HepG2 (cell line): ENCODE data around the gene PLXNA1.
A peak's percentile ranks its signal among the peaks of the same experiment; 100 is the strongest.

Experiments used
- CBFB ChIP-seq: sonication (generic); formaldehyde crosslinking; IDR thresholded peaks from 2 replicates; pipeline ENCODE4 v1.4.0; 2020; ENCODE audit warnings: missing genetic modification reagents
- LCORL ChIP-seq, 2 experiments: fragments of 450-650 bp in 1 of 2; sonication (generic) in 1 of 2; formaldehyde crosslinking in 1 of 2; IDR thresholded peaks; 2 replicates each; pipeline versions ENCODE4 v1.5.0 to v1.6.1; 2017 to 2020; ENCODE audit warnings: antibody characterized with exemption in 1 of 2, missing genetic modification reagents in 1 of 2
- POLR2AphosphoS5 ChIP-seq: IDR thresholded peaks from 2 replicates; pipeline ENCODE4 v1.6.1; 2012; ENCODE audit warnings: low read depth, low read length
- ZFP37 ChIP-seq: sonication (generic); formaldehyde crosslinking; IDR thresholded peaks from 2 replicates; pipeline ENCODE4 v1.4.0; 2020; ENCODE audit warnings: missing genetic modification reagents, borderline replicate concordance
- TF ChIP-seq, protein P1 (sequence below): sonication (generic); formaldehyde crosslinking; IDR thresholded peaks from 2 replicates; pipeline ENCODE4 v1.4.0; 2020; ENCODE audit warnings: missing genetic modification reagents
- TF ChIP-seq, protein P2 (sequence below): sonication (generic); formaldehyde crosslinking; IDR thresholded peaks from 2 replicates; pipeline ENCODE4 v1.4.0; 2020; ENCODE audit warnings: missing genetic modification reagents, mild to moderate bottlenecking, borderline replicate concordance
- TF ChIP-seq, protein P3 (sequence below): sonication (generic); formaldehyde crosslinking; IDR thresholded peaks from 2 replicates; pipeline ENCODE4 v1.5.0; 2020; ENCODE audit warnings: mild to moderate bottlenecking, missing genetic modification reagents, moderate library complexity
- TF ChIP-seq, protein P4 (sequence below): sonication (generic); formaldehyde crosslinking; IDR thresholded peaks from 2 replicates; pipeline ENCODE4 v1.4.0; 2020; ENCODE audit warnings: missing genetic modification reagents

DNA sequence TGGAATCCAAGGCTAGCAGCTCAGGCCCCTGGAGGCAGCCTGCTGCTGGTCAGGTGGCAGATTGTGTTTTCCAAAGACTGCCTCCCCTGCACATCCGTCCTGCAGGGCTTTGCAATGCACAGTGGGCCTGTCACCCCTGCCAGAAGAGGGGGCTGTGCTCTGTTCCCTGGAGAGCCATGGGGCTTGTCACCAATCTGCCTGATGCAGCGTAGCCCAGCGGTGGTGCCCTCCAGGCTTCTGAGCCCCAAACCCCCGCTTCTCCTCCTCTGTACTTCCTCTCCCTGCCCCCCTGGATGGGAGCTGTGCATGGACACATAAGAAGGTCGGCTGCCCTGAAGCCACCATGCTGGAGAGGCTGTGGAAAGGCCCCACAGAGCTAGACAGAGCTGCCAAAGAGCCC is 10.0 kb upstream of the PLXNA1 start:
- TF ChIP-seq LCORL (IDR thresholded peaks at IDR 0.05) (no peak), LCORL (CRISPR knock-in tag; IDR thresholded peaks at IDR 0.05) (no peak), POLR2AphosphoS5 (no peak), CBFB (no peak), ZFP37 (CRISPR knock-in tag) (no peak)
- TF ChIP-seq, protein P1, sequence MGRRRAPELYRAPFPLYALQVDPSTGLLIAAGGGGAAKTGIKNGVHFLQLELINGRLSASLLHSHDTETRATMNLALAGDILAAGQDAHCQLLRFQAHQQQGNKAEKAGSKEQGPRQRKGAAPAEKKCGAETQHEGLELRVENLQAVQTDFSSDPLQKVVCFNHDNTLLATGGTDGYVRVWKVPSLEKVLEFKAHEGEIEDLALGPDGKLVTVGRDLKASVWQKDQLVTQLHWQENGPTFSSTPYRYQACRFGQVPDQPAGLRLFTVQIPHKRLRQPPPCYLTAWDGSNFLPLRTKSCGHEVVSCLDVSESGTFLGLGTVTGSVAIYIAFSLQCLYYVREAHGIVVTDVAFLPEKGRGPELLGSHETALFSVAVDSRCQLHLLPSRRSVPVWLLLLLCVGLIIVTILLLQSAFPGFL: no peak
- TF ChIP-seq, protein P2, sequence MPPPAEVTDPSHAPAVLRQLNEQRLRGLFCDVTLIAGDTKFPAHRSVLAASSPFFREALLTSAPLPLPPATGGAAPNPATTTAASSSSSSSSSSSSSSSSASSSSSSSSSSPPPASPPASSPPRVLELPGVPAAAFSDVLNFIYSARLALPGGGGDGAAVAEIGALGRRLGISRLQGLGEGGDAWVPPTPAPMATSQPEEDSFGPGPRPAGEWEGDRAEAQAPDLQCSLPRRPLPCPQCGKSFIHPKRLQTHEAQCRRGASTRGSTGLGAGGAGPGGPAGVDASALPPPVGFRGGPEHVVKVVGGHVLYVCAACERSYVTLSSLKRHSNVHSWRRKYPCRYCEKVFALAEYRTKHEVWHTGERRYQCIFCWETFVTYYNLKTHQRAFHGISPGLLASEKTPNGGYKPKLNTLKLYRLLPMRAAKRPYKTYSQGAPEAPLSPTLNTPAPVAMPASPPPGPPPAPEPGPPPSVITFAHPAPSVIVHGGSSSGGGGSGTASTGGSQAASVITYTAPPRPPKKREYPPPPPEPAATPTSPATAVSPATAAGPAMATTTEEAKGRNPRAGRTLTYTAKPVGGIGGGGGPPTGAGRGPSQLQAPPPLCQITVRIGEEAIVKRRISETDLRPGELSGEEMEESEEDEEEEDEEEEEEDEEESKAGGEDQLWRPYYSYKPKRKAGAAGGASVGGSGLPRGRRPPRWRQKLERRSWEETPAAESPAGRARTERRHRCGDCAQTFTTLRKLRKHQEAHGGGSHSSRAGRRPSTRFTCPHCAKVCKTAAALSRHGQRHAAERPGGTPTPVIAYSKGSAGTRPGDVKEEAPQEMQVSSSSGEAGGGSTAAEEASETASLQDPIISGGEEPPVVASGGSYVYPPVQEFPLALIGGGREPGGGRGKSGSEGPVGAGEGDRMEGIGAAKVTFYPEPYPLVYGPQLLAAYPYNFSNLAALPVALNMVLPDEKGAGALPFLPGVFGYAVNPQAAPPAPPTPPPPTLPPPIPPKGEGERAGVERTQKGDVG (CRISPR knock-in tag): no peak
- TF ChIP-seq, protein P3, sequence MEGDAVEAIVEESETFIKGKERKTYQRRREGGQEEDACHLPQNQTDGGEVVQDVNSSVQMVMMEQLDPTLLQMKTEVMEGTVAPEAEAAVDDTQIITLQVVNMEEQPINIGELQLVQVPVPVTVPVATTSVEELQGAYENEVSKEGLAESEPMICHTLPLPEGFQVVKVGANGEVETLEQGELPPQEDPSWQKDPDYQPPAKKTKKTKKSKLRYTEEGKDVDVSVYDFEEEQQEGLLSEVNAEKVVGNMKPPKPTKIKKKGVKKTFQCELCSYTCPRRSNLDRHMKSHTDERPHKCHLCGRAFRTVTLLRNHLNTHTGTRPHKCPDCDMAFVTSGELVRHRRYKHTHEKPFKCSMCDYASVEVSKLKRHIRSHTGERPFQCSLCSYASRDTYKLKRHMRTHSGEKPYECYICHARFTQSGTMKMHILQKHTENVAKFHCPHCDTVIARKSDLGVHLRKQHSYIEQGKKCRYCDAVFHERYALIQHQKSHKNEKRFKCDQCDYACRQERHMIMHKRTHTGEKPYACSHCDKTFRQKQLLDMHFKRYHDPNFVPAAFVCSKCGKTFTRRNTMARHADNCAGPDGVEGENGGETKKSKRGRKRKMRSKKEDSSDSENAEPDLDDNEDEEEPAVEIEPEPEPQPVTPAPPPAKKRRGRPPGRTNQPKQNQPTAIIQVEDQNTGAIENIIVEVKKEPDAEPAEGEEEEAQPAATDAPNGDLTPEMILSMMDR (CRISPR knock-in tag): peak; percentile 46
- TF ChIP-seq, protein P4, sequence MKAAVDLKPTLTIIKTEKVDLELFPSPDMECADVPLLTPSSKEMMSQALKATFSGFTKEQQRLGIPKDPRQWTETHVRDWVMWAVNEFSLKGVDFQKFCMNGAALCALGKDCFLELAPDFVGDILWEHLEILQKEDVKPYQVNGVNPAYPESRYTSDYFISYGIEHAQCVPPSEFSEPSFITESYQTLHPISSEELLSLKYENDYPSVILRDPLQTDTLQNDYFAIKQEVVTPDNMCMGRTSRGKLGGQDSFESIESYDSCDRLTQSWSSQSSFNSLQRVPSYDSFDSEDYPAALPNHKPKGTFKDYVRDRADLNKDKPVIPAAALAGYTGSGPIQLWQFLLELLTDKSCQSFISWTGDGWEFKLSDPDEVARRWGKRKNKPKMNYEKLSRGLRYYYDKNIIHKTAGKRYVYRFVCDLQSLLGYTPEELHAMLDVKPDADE (CRISPR knock-in tag): no peak
